Colonic mucosa (tissue), 4 donors: ENCODE measurements around the gene NAT10. TPM values are rescaled to one million over a fixed set of nuclear protein-coding genes. Genes with fewer than 3 reads are reported as not detected.

Source experiments
- DNase-seq: peaks from one replicate; pipeline ENCODE4 v3.0.0-alpha.2; 2020
- H3K27ac ChIP-seq: fragments of 200-600 bp; one replicate; pipeline ENCODE4 v1.8.0; 2021
- H3K27me3 ChIP-seq: fragments of 200-600 bp; one replicate; pipeline ENCODE4 v1.8.0; 2021
- H3K36me3 ChIP-seq: fragments of 200-600 bp; one replicate; pipeline ENCODE4 v1.8.0; 2021
- H3K4me1 ChIP-seq: fragments of 200-600 bp; one replicate; pipeline ENCODE4 v1.8.0; 2021; ENCODE audit warnings: mild to moderate bottlenecking
- H3K4me3 ChIP-seq: fragments of 200-600 bp; one replicate; pipeline ENCODE4 v1.8.0; 2021
- H3K9ac ChIP-seq, 2 donors: one replicate each; pipeline ENCODE4 v1.7.0; 2013; ENCODE audit warnings: control low read depth in 2 of 2, low read depth in 2 of 2, low read length in 2 of 2
- H3K9me3 ChIP-seq: fragments of 200-600 bp; one replicate; pipeline ENCODE4 v1.8.0; 2021
- CTCF ChIP-seq: fragments of 200-600 bp; IDR thresholded peaks from one replicate; pipeline ENCODE4 v1.8.0; 2022; ENCODE audit warnings: antibody characterized with exemption, mild to moderate bottlenecking
- intact Hi-C: fragments of 100-400 bp; cut with DNase I; formaldehyde crosslinking; loops from one replicate; pipeline ENCODE4 v1.14.1; 2022
- total RNA-seq, 2 donors: library from RNA; stranded (reverse); fragmentation: NEBNext Ultra II Directional in 1 of 2; extraction: Animal tissue kit (Norgen Biotek cat#: 25700) in 1 of 2; gene quantifications; one replicate each; pipeline ENCODE4 v1.2.1, GENCODE V29; 2021
- donor health status: healthy.
- donor health status: DM: no; HTN: no; CAD: no.
- donor health status: DM: no; HTN: no; CAD: no.

The NAT10 gene
- total RNA-seq, 2 donors from 2014 or later = 24.1 to 48.0 TPM

- H3K27ac ChIP-seq = no peak overlapping the region
- no peaks in the 10 kb centered on the region for H3K36me3 ChIP-seq
- H3K9ac ChIP-seq = no peak overlapping the region
- no peaks in the 10 kb centered on the region for H3K27me3 ChIP-seq
- H3K9me3 ChIP-seq = no peaks in the 10 kb centered on the region
- intact Hi-C loops = no loop called here
- no peak overlapping the region for H3K4me3 ChIP-seq
- DNase-seq = no peak
- H3K4me1 ChIP-seq = no peaks in the 10 kb centered on the region
- no peak for TF ChIP-seq CTCF
Observed at GRCh38 chr11:34185926-34186841, 80.8 kb downstream of the NAT10 start.

- Histone ChIP-seq H3K4me3 (no peak overlapping the region), H3K27me3 (no peaks in the 10 kb centered on the region), H3K9ac (no peak overlapping the region), H3K4me1 (no peaks in the 10 kb centered on the region), H3K9me3 (no peaks in the 10 kb centered on the region), H3K36me3 (no peaks in the 10 kb centered on the region), H3K27ac (no peak overlapping the region)
- DNase-seq = no peak
- TF ChIP-seq CTCF = no peak
- intact Hi-C loops = no loop called here
Observed at GRCh38 chr11:34188181-34188580, 82.8 kb downstream of the NAT10 start.

- H3K4me1 ChIP-seq = no peaks in the 10 kb centered on the region
- no peak overlapping the region for H3K9ac ChIP-seq
- H3K36me3 ChIP-seq = no peaks in the 10 kb centered on the region
- no peak for DNase-seq
- TF ChIP-seq CTCF = no peak
- no peaks in the 10 kb centered on the region for H3K9me3 ChIP-seq
- no peak overlapping the region for H3K4me3 ChIP-seq
- H3K27ac ChIP-seq = no peak overlapping the region
- no peaks in the 10 kb centered on the region for H3K27me3 ChIP-seq
- intact Hi-C loops = no loop called here
Observed at GRCh38 chr11:34189191-34189590, 83.8 kb downstream of the NAT10 start.

- no peak for DNase-seq
- no peaks in the 10 kb centered on the region for H3K27me3 ChIP-seq
- H3K27ac ChIP-seq = no peak overlapping the region
- H3K9me3 ChIP-seq = no peaks in the 10 kb centered on the region
- TF ChIP-seq CTCF = no peak
- H3K4me3 ChIP-seq = no peak overlapping the region
- intact Hi-C loops = no loop called here
- H3K9ac ChIP-seq = no peak overlapping the region
- no peaks in the 10 kb centered on the region for H3K36me3 ChIP-seq
- no peaks in the 10 kb centered on the region for H3K4me1 ChIP-seq
Observed at GRCh38 chr11:34190192-34191139, 85.0 kb downstream of the NAT10 start.

GRCh38 chr11:34191578-34191977 is 86.1 kb downstream of the NAT10 start:
- no peak for DNase-seq
- no peak for TF ChIP-seq CTCF
- Histone ChIP-seq H3K27me3 (no peaks in the 10 kb centered on the region), H3K9me3 (no peaks in the 10 kb centered on the region), H3K9ac (no peak overlapping the region), H3K36me3 (no peaks in the 10 kb centered on the region), H3K4me1 (no peaks in the 10 kb centered on the region), H3K27ac (no peak overlapping the region), H3K4me3 (no peak overlapping the region)
- intact Hi-C loops = no loop called here
